EL (cell line): Measurements from ENCODE around the gene NDST1.
A peak's percentile ranks its signal among the peaks of the same experiment; 100 is the strongest.

Source experiments
- DNase-seq: peaks from one replicate; pipeline ENCODE4 v3.0.0-alpha.2; 2016

The NDST1 gene

GRCh38 chr5:150573867-150574817 is 66.2 kb downstream of the NDST1 start:
- DNase-seq: no peak

- no peak for DNase-seq
Observed at GRCh38 chr5:150574818-150575547, 67.1 kb downstream of the NDST1 start.

GRCh38 chr5:150575745-150576448 is 68.0 kb downstream of the NDST1 start:
- no peak for DNase-seq

GRCh38 chr5:150576449-150576949 is 68.6 kb downstream of the NDST1 start:
- DNase-seq: no peak

GRCh38 chr5:150577378-150578139 is 69.6 kb downstream of the NDST1 start:
- DNase-seq: no peak

GRCh38 chr5:150578781-150579461 is 71.0 kb downstream of the NDST1 start:
- no peak for DNase-seq

- DNase-seq: no peak
Observed at GRCh38 chr5:150579462-150580400, 71.8 kb downstream of the NDST1 start.

GRCh38 chr5:150580917-150581316 is 73.0 kb downstream of the NDST1 start:
- no peak for DNase-seq

- DNase-seq: no peak
Observed at GRCh38 chr5:150582241-150583109, 74.5 kb downstream of the NDST1 start.

- DNase-seq: no peak
Observed at GRCh38 chr5:150583541-150584225, 75.8 kb downstream of the NDST1 start.

GRCh38 chr5:150584556-150585335 is 76.8 kb downstream of the NDST1 start:
- no peak for DNase-seq

- DNase-seq: no peak
Observed at GRCh38 chr5:150585781-150586341, 77.9 kb downstream of the NDST1 start.

- DNase-seq: no peak
Observed at GRCh38 chr5:150587016-150587415, 79.1 kb downstream of the NDST1 start.

- peak; percentile 35 for DNase-seq
Observed at GRCh38 chr5:150587856-150588595, 80.1 kb downstream of the NDST1 start.

- no peak for DNase-seq
Observed at GRCh38 chr5:150588596-150588890, 80.6 kb downstream of the NDST1 start.

- peak; percentile 36 for DNase-seq
Observed at GRCh38 chr5:150589862-150590601, 82.1 kb downstream of the NDST1 start.
